ENCODE data around the gene GALNT18. TPM values are rescaled to one million over a fixed set of nuclear protein-coding genes. Genes with fewer than 3 reads are reported as not detected.

GALNT18 gene
- total RNA-seq, 1 experiment from 2014 or later = not detected

DNA sequence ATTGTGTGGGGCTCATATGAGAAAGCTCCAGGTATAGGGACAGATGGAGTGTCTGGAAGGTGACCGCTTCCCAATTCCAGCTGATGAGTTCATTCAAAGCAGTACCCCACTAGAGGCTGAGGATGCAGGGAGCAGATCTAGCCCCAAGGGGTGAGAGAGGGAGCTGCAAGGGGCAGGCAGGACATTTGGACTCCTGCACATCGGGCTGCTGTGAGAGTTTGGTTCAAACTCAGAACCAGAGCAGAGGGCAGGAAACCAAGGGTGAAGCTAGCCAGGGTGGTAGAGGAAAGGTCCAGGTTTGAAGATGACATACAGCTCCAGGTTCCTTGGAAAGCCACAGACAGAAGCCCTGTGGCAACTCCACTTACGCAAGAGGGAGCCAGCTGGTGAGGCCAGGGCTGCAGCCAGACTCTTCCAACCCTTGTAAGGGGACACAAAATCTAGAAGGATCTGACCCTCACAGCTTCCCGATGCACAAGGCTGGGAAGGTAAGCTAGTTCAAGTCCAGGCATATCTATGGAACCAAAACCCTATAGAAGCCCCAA lies 270.7 kb downstream of the GALNT18 start:
- no peaks in the 10 kb centered on the region for H3K4me1 ChIP-seq (replicated peaks; ENCODE audit: insufficient read depth)
- ChIA-PET CTCF (no interaction called here), POLR2A (ENCODE audit: unreplicated experiment) (no interaction called here)
- no peaks in the 10 kb centered on the region for H3K79me2 ChIP-seq (ENCODE audit: low read depth)
- no peak overlapping the region for H3K4me2 ChIP-seq
- H3K27ac ChIP-seq = no peak overlapping the region
- H4K20me1 ChIP-seq (ENCODE audit: insufficient read depth) = no peaks in the 10 kb centered on the region
- no peak for DNase-seq
- H2AFZ ChIP-seq = no peak overlapping the region
- H3K9me3 ChIP-seq (ENCODE audit: insufficient read depth, low read depth) = no peaks in the 10 kb centered on the region
- no TSS peak for BruUV-seq (replicated peaks)
- no peaks in the 10 kb centered on the region for H3K9me2 ChIP-seq (ENCODE audit: insufficient read depth)
- H3F3A ChIP-seq (ENCODE audit: insufficient read depth, low read depth) = no peaks in the 10 kb centered on the region
- intact Hi-C loops (cut with micrococcal nuclease; ENCODE audit: unreplicated experiment) = no loop called here
- H3K36me3 ChIP-seq (ENCODE audit: low read depth) = no peaks in the 10 kb centered on the region
- TF ChIP-seq EZH2 (IDR thresholded peaks at IDR 0.05; ENCODE audit: low read depth) = no peak
- TF ChIP-seq, protein P1, sequence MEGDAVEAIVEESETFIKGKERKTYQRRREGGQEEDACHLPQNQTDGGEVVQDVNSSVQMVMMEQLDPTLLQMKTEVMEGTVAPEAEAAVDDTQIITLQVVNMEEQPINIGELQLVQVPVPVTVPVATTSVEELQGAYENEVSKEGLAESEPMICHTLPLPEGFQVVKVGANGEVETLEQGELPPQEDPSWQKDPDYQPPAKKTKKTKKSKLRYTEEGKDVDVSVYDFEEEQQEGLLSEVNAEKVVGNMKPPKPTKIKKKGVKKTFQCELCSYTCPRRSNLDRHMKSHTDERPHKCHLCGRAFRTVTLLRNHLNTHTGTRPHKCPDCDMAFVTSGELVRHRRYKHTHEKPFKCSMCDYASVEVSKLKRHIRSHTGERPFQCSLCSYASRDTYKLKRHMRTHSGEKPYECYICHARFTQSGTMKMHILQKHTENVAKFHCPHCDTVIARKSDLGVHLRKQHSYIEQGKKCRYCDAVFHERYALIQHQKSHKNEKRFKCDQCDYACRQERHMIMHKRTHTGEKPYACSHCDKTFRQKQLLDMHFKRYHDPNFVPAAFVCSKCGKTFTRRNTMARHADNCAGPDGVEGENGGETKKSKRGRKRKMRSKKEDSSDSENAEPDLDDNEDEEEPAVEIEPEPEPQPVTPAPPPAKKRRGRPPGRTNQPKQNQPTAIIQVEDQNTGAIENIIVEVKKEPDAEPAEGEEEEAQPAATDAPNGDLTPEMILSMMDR (conservative IDR thresholded peaks at IDR 0.05) = no peak
- no peak overlapping the region for H3K4me3 ChIP-seq
- H3K27me3 ChIP-seq (ENCODE audit: insufficient read depth, low read depth) = peaks cover 29% of the 10 kb centered on the region

DNA sequence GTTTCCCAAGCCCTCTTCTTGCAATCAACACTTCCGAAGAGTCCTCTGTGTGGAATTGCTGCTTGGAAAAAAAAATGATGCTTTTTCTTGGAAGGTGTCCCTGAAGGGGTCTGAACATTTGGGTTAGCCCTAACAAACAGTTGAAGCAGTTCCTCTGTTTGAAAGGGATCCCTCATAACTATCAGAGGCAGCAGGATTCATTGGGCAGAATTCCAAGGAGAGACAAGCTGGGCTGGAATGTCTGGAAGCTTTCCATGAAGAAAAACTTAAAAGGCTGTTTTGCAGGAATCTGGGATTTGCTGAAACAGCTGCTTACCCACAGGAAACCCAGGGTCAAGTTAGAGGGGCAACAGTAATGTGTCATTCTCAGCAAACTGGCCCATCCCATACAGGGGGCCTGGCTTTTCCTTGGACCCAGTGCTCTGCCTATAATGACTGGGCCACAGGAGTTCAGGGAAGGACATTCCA lies 271.9 kb downstream of the GALNT18 start:
- Histone ChIP-seq H3K4me1 (replicated peaks; ENCODE audit: insufficient read depth) (no peaks in the 10 kb centered on the region), H3K36me3 (ENCODE audit: low read depth) (no peaks in the 10 kb centered on the region), H3K27me3 (ENCODE audit: insufficient read depth, low read depth) (peaks cover 28% of the 10 kb centered on the region), H3K27ac (no peak overlapping the region), H3K9me2 (ENCODE audit: insufficient read depth) (no peaks in the 10 kb centered on the region), H2AFZ (no peak overlapping the region), H3F3A (ENCODE audit: insufficient read depth, low read depth) (no peaks in the 10 kb centered on the region), H3K4me2 (no peak overlapping the region), H3K9me3 (ENCODE audit: insufficient read depth, low read depth) (no peaks in the 10 kb centered on the region), H4K20me1 (ENCODE audit: insufficient read depth) (no peaks in the 10 kb centered on the region), H3K4me3 (no peak overlapping the region), H3K79me2 (ENCODE audit: low read depth) (no peaks in the 10 kb centered on the region)
- no peak for DNase-seq
- TF ChIP-seq EZH2 (IDR thresholded peaks at IDR 0.05; ENCODE audit: low read depth) = no peak
- TF ChIP-seq, protein P1 (conservative IDR thresholded peaks at IDR 0.05) = no peak
- intact Hi-C loops (cut with micrococcal nuclease; ENCODE audit: unreplicated experiment) = no loop called here
- POLR2A ChIA-PET (ENCODE audit: unreplicated experiment) = no interaction called here
- CTCF ChIA-PET = no interaction called here
- BruUV-seq (replicated peaks) = no TSS peak

DNA sequence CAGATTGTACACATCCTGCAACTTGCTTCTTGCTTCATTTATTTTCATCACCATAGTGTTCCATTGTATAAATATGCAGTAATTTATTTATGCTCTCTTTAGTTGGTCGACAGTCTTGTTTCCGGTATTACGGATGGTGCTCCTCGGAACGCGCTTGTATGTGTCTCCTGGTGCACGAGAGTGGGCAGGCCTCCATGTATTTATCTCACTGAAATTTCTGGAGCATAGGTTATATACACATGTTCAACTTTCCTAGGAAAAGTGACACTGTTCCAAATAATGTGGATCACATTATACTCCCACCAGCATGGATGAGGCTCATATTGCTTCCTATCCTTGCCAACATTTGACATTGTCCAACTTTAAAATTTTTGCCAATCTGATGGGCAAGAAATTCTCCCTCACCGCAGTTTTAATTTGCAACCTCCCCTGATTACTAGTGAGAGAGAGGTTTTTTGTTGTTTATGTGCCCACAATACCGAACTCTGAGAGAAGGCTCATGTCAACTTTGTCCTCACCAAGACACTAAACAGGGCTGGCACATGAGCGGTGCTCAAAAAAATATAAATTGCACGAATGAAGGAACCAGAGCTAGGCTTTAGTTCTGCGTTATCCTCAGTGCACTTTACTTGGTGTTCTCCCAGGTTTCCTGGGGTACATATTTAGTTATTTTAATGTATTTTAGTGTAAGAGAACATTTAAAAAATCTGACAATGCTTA lies 272.5 kb downstream of the GALNT18 start:
- Histone ChIP-seq H3K79me2 (ENCODE audit: low read depth) (no peaks in the 10 kb centered on the region), H3K4me2 (no peak overlapping the region), H2AFZ (no peak overlapping the region), H3K9me2 (ENCODE audit: insufficient read depth) (no peaks in the 10 kb centered on the region), H3K4me1 (replicated peaks; ENCODE audit: insufficient read depth) (no peaks in the 10 kb centered on the region), H4K20me1 (ENCODE audit: insufficient read depth) (no peaks in the 10 kb centered on the region), H3K4me3 (no peak overlapping the region), H3K9me3 (ENCODE audit: insufficient read depth, low read depth) (no peaks in the 10 kb centered on the region), H3K27me3 (ENCODE audit: insufficient read depth, low read depth) (peaks cover 28% of the 10 kb centered on the region), H3F3A (ENCODE audit: insufficient read depth, low read depth) (no peaks in the 10 kb centered on the region), H3K36me3 (ENCODE audit: low read depth) (no peaks in the 10 kb centered on the region), H3K27ac (no peak overlapping the region)
- intact Hi-C loops (cut with micrococcal nuclease; ENCODE audit: unreplicated experiment) = no loop called here
- ChIA-PET CTCF (no interaction called here), POLR2A (ENCODE audit: unreplicated experiment) (no interaction called here)
- BruUV-seq (replicated peaks) = no TSS peak
- TF ChIP-seq EZH2 (IDR thresholded peaks at IDR 0.05; ENCODE audit: low read depth) = no peak
- TF ChIP-seq, protein P1 (conservative IDR thresholded peaks at IDR 0.05) = no peak
- DNase-seq = no peak
